Activated CD4-positive, alpha-beta T cell treated with anti-CD3 and anti-CD28 coated beads, Interleukin-2, amount 10 ng/mL, durations not matched to agents 7 days and 5 days (primary cell): ENCODE measurements around the gene COL5A1. TPM values are rescaled to one million over a fixed set of nuclear protein-coding genes. Genes with fewer than 3 reads are reported as not detected.
"Not testable (repeated sequence)": the region's sequence is repeated elsewhere in the genome, so short reads cannot be mapped to it uniquely, and the experiment has no call there.

Experiments used
- CTCF ChIA-PET: fragments of 350-600 bp; sonication (Branson Sonifier 250); formaldehyde crosslinking; loops from one replicate; lab custom pipeline; 2021; ENCODE audit warnings: antibody characterized with exemption; lab: Charles Lee
- POLR2A ChIA-PET: fragments of 350-600 bp; sonication (Branson Sonifier 250); formaldehyde crosslinking; loops from one replicate; lab custom pipeline; 2021; ENCODE audit warnings: antibody characterized with exemption; lab: Charles Lee
- DNase-seq: peaks from one replicate; pipeline ENCODE4 v3.0.0-alpha.2; 2020
- H3K27ac Mint-ChIP-seq: one replicate; pipeline ENCODE4 v1.8.0; 2021; ENCODE audit warnings: mild to moderate bottlenecking, moderate library complexity, mixed read lengths
- H3K27me3 Mint-ChIP-seq: one replicate; pipeline ENCODE4 v1.8.0; 2021; ENCODE audit warnings: mixed read lengths
- H3K36me3 Mint-ChIP-seq: one replicate; pipeline ENCODE4 v1.8.0; 2021; ENCODE audit warnings: low read depth, mixed read lengths
- H3K4me1 Mint-ChIP-seq: one replicate; pipeline ENCODE4 v1.8.0; 2021; ENCODE audit warnings: mixed read lengths
- H3K4me3 Mint-ChIP-seq: one replicate; pipeline ENCODE4 v1.8.0; 2021; ENCODE audit warnings: mild to moderate bottlenecking, moderate library complexity, mixed read lengths
- H3K9me3 Mint-ChIP-seq: one replicate; pipeline ENCODE4 v1.8.0; 2021; ENCODE audit warnings: mixed read lengths
- total RNA-seq, 2 experiments: library from RNA; stranded (reverse); gene quantifications; one replicate each; pipeline ENCODE4 v1.2.3, GENCODE V29; 2021

Gene COL5A1
- total RNA-seq, 2 experiments from 2014 or later = 0.15 to 0.30 TPM

- CTCF ChIA-PET = no interaction called here
- Mint-ChIP-seq H3K27ac (no peak overlapping the region), H3K4me3 (no peak overlapping the region), H3K27me3 (no peaks in the 10 kb centered on the region), H3K36me3 (no peaks in the 10 kb centered on the region), H3K4me1 (no peaks in the 10 kb centered on the region), H3K9me3 (no peaks in the 10 kb centered on the region)
- no peak for DNase-seq
- POLR2A ChIA-PET = no interaction called here
These were observed 209.4 kb downstream of the COL5A1 start for GRCh38 chr9:134851020-134851419.

- Mint-ChIP-seq H3K4me1 (peaks cover 1% of the 10 kb centered on the region), H3K27me3 (no peaks in the 10 kb centered on the region), H3K36me3 (no peaks in the 10 kb centered on the region), H3K27ac (no peak overlapping the region), H3K4me3 (no peak overlapping the region), H3K9me3 (peaks cover 4% of the 10 kb centered on the region)
- ChIA-PET CTCF (no interaction called here), POLR2A (no interaction called here)
- no peak for DNase-seq
These were observed 211.5 kb downstream of the COL5A1 start for GRCh38 chr9:134852906-134853654.

GRCh38 chr9:134853893-134854292, 212.3 kb downstream of the COL5A1 start:
- H3K27ac Mint-ChIP-seq = no peak overlapping the region
- no peak overlapping the region for H3K4me3 Mint-ChIP-seq
- H3K36me3 Mint-ChIP-seq = no peaks in the 10 kb centered on the region
- H3K4me1 Mint-ChIP-seq = peaks cover 4% of the 10 kb centered on the region
- H3K27me3 Mint-ChIP-seq = no peaks in the 10 kb centered on the region
- peaks cover 4% of the 10 kb centered on the region for H3K9me3 Mint-ChIP-seq
- ChIA-PET CTCF (no interaction called here), POLR2A (no interaction called here)
- DNase-seq = no peak

- Mint-ChIP-seq H3K4me1 (peaks cover 4% of the 10 kb centered on the region), H3K27ac (no peak overlapping the region), H3K9me3 (peaks cover 4% of the 10 kb centered on the region), H3K4me3 (no peak overlapping the region), H3K36me3 (no peaks in the 10 kb centered on the region), H3K27me3 (no peaks in the 10 kb centered on the region)
- DNase-seq = no peak
- POLR2A ChIA-PET = no interaction called here
- CTCF ChIA-PET = no interaction called here
These were observed 213.0 kb downstream of the COL5A1 start for GRCh38 chr9:134854541-134854981.

- H3K27me3 Mint-ChIP-seq = no peaks in the 10 kb centered on the region
- H3K4me1 Mint-ChIP-seq = peaks cover 4% of the 10 kb centered on the region
- POLR2A ChIA-PET = no interaction called here
- no peak overlapping the region for H3K27ac Mint-ChIP-seq
- H3K36me3 Mint-ChIP-seq = no peaks in the 10 kb centered on the region
- H3K4me3 Mint-ChIP-seq = no peak overlapping the region
- CTCF ChIA-PET = no interaction called here
- H3K9me3 Mint-ChIP-seq = peaks cover 4% of the 10 kb centered on the region
- no peak for DNase-seq
These were observed 213.8 kb downstream of the COL5A1 start for GRCh38 chr9:134855231-134855899.

GRCh38 chr9:134855900-134856377, 214.3 kb downstream of the COL5A1 start:
- ChIA-PET POLR2A (no interaction called here), CTCF (no interaction called here)
- Mint-ChIP-seq H3K27ac (no peak overlapping the region), H3K27me3 (no peaks in the 10 kb centered on the region), H3K9me3 (peaks cover 4% of the 10 kb centered on the region), H3K4me3 (no peak overlapping the region), H3K4me1 (peaks cover 4% of the 10 kb centered on the region), H3K36me3 (no peaks in the 10 kb centered on the region)
- no peak for DNase-seq

GRCh38 chr9:134857451-134857850, 215.8 kb downstream of the COL5A1 start:
- H3K4me3 Mint-ChIP-seq, H3K27ac Mint-ChIP-seq, DNase-seq, H3K9me3 Mint-ChIP-seq, H3K4me1 Mint-ChIP-seq, CTCF ChIA-PET, H3K27me3 Mint-ChIP-seq, H3K36me3 Mint-ChIP-seq, POLR2A ChIA-PET: not testable (repeated sequence)

- DNase-seq = no peak
- ChIA-PET POLR2A (no interaction called here), CTCF (interaction anchor here (0.7 kb wide), 1 partner anchor 356 kb away, joined by 3 read pairs; no protein-coding TSS in a partner anchor)
- H3K9me3 Mint-ChIP-seq = peaks cover 4% of the 10 kb centered on the region
- no peak overlapping the region for H3K27ac Mint-ChIP-seq
- H3K4me3 Mint-ChIP-seq = no peak overlapping the region
- no peaks in the 10 kb centered on the region for H3K27me3 Mint-ChIP-seq
- H3K4me1 Mint-ChIP-seq = peaks cover 4% of the 10 kb centered on the region
- H3K36me3 Mint-ChIP-seq = no peaks in the 10 kb centered on the region
These were observed 216.6 kb downstream of the COL5A1 start for GRCh38 chr9:134858051-134858841.

- no peak overlapping the region for H3K4me3 Mint-ChIP-seq
- H3K27ac Mint-ChIP-seq = no peak overlapping the region
- H3K36me3 Mint-ChIP-seq = no peaks in the 10 kb centered on the region
- H3K27me3 Mint-ChIP-seq = no peaks in the 10 kb centered on the region
- peaks cover 4% of the 10 kb centered on the region for H3K9me3 Mint-ChIP-seq
- DNase-seq = no peak
- peaks cover 4% of the 10 kb centered on the region for H3K4me1 Mint-ChIP-seq
- ChIA-PET POLR2A (no interaction called here), CTCF (no interaction called here)
These were observed 218.9 kb downstream of the COL5A1 start for GRCh38 chr9:134860510-134860909.

- ChIA-PET POLR2A (no interaction called here), CTCF (no interaction called here)
- H3K36me3 Mint-ChIP-seq = no peaks in the 10 kb centered on the region
- peaks cover 4% of the 10 kb centered on the region for H3K9me3 Mint-ChIP-seq
- H3K27me3 Mint-ChIP-seq = no peaks in the 10 kb centered on the region
- H3K27ac Mint-ChIP-seq = no peak overlapping the region
- H3K4me1 Mint-ChIP-seq = peaks cover 4% of the 10 kb centered on the region
- no peak overlapping the region for H3K4me3 Mint-ChIP-seq
- DNase-seq = no peak
These were observed 220.2 kb downstream of the COL5A1 start for GRCh38 chr9:134861595-134862334.

GRCh38 chr9:134863306-134863902, 221.8 kb downstream of the COL5A1 start:
- Mint-ChIP-seq H3K27ac (no peak overlapping the region), H3K4me3 (no peak overlapping the region), H3K4me1 (no peaks in the 10 kb centered on the region), H3K9me3 (no peaks in the 10 kb centered on the region), H3K36me3 (no peaks in the 10 kb centered on the region), H3K27me3 (no peaks in the 10 kb centered on the region)
- ChIA-PET CTCF (no interaction called here), POLR2A (no interaction called here)
- DNase-seq = no peak
